Forelimb muscle (tissue), 1 donor: ENCODE data around the gene GPR179. TPM values are rescaled to one million over a fixed set of nuclear protein-coding genes. Genes with fewer than 3 reads are reported as not detected.
"Not testable (repeated sequence)": the region's sequence is repeated elsewhere in the genome, so short reads cannot be mapped to it uniquely, and the experiment has no call there.

Experiments
- DNase-seq: peaks from one replicate; pipeline ENCODE4 v3.0.0-alpha.2; 2013; ENCODE audit warnings: low read depth
- polyA plus RNA-seq: library from polyadenylated mRNA; unstranded; fragments of 120-200 nt; gene quantifications from one replicate; pipeline ENCODE4 v1.2.1, GENCODE V29; 2013; ENCODE audit not compliant: insufficient read length

GPR179 gene
- polyA plus RNA-seq, 1 donor, result 0.38 TPM

DNA sequence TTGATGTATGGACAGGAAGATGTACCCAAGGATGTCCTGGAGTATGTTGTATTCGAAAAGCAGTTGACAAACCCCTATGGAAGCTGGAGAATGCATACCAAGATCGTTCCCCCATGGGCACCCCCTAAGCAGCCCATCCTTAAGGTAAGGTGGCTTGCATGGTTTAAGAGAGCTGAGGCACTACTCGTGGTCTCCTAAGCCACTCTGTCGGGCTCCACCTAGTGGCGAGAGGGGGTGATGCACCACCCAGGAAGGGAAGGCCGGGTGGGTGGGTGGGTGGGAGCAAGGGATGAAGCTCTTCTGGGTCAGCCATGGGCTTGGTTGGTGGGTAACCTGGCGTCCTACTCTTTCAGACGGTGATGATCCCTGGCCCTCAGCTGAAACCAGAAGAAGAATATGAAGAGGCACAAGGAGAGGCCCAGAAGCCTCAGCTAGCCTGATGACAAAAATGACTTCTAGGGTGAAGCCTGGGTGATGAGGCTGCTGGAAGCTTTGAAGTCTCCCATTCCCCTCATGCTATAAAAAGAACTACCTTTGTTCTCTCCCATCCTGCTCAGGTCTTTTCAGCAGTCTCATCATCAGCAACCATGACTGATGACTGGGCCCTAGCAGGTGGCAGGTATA, 21.5 kb downstream of the GPR179 start:
- DNase-seq, result no peak

DNA sequence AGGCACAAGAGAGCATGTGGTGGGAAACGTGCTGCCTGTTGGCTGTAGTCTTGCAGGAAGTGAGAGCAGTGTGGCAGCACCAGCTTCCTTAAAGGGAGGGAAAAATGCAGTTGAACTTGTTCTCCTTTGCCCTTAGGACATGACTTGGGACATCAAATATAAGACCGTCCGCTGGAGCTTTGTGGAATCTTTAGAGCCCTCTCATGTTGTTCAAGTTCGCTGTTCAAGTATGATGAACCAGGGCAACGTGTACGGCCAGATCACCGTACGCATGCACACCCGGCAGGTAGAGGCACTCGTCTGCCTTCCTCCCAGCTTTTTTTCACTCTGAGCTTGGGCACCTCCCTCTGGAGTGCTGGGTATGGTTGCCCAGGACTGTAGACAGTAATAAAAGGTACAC, 23.3 kb downstream of the GPR179 start:
- DNase-seq, result no peak

- DNase-seq, result no peak
These were observed 26.7 kb downstream of the GPR179 start for GRCh38 chr17:38317081-38317480.

GRCh38 chr17:38315497-38315896, 28.3 kb downstream of the GPR179 start:
- DNase-seq, result no peak

DNA sequence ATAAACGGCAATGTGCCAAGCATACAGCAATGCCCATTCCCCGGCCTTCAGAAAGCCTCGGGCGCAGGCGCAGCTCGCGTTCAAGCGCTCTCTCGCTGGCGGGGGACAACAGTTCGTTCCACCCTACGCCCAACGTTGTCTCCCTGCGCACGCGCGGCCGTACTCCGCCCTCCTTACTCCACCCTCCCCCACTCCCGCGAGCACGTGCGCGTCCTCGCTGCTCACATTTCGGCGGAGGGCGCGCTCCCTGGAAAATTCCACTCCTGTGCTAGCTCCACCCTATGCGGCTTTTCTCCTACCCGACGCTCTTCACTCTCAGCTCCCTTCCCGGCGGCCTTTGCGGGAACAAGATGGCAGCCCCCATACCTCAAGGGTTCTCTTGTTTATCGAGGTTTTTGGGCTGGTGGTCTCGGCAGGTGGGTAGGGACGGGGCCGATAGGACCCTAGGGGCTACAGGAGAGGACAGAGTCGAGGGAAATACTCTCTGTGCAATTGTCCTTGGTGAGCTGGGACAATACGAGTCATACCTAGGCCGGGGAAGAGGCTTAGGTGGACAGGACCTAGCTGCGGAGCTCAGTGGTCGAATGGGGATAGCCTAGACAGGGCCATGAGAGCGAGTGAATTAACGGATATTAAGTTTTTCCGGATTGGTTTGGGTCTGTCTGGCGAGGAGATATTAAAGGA, 46.8 kb downstream of the GPR179 start, which contains the start of gene MRPL45:
MRPL45 (plus strand) TSS at position 335 of the 684 bp plus-strand sequence; CDS start at position 351, 16 bp downstream.
- peak; percentile 88 for DNase-seq

GRCh38 chr17:38295602-38296365, 48.0 kb downstream of the GPR179 start:
- DNase-seq, result not testable (repeated sequence)

- DNase-seq, result not testable (repeated sequence)
These were observed 54.0 kb downstream of the GPR179 start for GRCh38 chr17:38289760-38290159.

DNA sequence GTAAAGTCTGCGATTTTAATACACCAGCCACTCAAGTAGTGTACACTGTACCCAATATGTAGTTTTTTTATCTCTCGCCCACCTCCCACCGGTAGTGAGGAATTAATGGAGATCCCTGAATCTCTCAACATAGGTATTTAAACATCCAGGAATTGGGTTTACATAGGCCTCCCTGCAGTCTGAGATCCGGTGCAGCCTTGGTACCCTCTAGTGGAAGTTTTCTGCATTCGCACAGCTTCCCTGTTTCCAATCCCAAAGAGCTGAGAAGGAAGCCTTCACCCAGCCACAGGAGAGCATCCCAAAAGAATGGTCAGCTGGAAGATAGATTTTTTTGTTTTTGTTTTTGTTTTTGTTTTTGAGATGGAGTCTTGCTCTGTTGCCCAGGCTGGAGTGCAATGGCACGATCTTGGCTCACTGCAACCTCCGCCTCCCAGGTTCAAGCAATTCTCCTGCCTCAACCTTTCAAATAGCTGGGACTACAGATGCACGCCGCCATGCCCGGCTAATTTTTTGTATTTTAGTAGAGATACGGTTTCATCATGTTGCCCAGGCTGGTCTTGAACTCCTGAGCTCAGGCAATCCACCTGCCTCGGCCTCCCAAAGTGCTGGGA, 55.4 kb downstream of the GPR179 start:
- peak; percentile 4 for DNase-seq

DNA sequence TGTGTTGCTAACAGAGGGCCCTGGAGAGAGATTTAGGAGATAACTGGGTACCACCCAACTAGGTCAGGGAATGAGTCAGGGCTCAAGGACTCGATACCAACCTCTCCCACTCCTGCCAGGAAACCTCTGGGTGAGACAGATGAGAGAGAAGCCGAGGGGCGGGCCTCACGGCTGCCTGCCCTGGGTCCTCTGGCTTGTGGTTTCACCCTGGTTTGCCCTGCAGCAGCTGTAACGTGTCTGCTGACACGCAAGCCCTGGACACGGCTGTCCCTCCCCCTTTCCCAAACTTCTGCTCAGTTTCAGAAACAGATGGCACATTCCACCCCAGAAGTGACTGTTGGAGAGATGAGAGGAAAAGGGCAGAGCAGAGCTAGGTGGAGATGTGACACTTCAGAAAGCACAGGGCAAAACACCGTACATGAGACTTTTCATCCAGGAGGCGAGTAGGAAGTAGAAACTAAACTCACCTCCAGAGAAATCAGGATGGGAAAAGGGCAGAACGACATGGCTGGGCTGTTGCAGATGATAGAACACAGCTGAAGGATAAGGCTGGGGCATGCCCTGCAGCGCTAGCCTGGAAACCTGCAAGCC, 57.2 kb downstream of the GPR179 start:
- peak; percentile 5 for DNase-seq

DNA sequence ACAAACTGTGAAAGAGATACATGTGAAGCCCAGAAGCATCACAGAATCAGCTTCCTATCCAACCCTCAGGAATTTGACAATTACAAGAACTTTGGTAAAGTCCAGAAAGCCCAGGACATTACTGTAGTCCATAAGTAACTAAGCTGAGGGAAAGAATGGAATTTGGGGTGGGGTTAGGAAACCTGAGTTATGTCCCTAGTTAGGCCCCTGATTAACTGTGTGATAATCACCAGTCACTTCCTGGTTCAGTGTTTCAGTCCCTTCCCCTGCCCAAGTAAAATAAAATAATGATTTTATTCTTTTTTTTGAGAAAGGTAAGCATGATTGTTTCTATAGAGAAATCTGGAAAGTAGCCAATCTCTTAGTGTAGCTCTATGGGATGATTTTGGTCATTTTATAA, 57.8 kb downstream of the GPR179 start:
- not testable (repeated sequence) for DNase-seq

Other genes with a start within 250 kb of the GPR179 start
- not detected for gene TBC1D3E, start 216.0 kb downstream of the GPR179 start, polyA plus RNA-seq
- not detected for gene TBC1D3, start 151.4 kb downstream of the GPR179 start, polyA plus RNA-seq
- gene MRPL45, start 46.8 kb downstream of the GPR179 start, polyA plus RNA-seq, result 63.8 TPM
- gene SOCS7, start 7.9 kb upstream of the GPR179 start, polyA plus RNA-seq, result 17.9 TPM
- 25.1 TPM for gene ARHGAP23, start 84.5 kb upstream of the GPR179 start, polyA plus RNA-seq